HepG2 (cell line): Measurements from ENCODE around the gene PTPRF.

Experiments used
- MYC ChIP-seq: sonication (generic); formaldehyde crosslinking; IDR thresholded peaks from 2 replicates; pipeline ENCODE4 v1.9.0; 2021; ENCODE audit warnings: missing genetic modification reagents, borderline replicate concordance
- TF ChIP-seq, protein P1 (sequence below): sonication (generic); formaldehyde crosslinking; IDR thresholded peaks from 2 replicates; pipeline ENCODE4 v1.5.0; 2020; ENCODE audit warnings: mild to moderate bottlenecking, missing genetic modification reagents, moderate library complexity
- TF ChIP-seq, protein P2 (sequence below): IDR thresholded peaks from 2 replicates; pipeline ENCODE4 v1.6.1; 2012; ENCODE audit warnings: low read depth, low read length, improper control_type of control experiment
- TF ChIP-seq, protein P3 (sequence below): sonication (generic); formaldehyde crosslinking; IDR thresholded peaks from 2 replicates; pipeline ENCODE4 v1.4.0; 2020; ENCODE audit warnings: mild to moderate bottlenecking, low read depth, missing genetic modification reagents

DNA sequence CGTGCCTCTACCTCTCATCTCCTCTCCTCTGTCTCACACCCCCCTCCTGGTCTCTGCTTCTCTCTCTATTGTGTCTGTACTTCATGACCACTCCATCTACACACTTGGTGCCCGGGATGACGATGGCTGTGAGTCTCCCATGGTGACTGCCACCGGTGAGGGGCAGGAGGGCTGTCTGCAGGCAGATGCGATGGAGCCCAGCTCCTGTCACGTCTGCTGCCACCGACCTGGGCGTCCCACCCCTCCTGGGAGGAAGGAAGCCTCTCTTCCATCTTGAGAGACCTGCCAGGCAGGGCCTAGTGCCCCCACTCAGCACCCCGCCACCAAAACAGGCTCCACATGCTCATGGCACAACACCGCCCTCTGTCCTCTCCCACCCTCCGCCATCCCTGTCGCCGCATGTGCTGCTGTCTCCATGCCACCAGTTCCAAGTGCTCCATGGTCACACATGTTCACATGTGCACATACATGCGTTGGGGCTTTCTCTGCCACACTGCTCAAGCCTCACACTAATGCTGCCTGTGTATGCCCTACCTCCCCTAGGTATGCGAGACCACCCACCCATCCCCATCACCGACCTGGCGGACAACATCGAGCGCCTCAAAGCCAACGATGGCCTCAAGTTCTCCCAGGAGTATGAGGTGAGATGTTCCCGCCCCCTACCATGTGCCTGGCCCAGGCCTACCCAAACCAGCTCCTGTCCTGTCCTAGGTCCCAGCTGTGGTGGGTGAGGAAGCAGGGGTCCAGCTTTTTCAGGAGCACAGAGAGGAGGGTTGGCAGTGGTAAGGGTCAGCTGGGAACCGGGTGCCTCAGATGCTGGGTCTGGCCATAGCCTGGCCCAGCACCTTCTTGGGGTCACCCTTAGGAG lies 82.6 kb downstream of the PTPRF start:
- TF ChIP-seq, protein P1, sequence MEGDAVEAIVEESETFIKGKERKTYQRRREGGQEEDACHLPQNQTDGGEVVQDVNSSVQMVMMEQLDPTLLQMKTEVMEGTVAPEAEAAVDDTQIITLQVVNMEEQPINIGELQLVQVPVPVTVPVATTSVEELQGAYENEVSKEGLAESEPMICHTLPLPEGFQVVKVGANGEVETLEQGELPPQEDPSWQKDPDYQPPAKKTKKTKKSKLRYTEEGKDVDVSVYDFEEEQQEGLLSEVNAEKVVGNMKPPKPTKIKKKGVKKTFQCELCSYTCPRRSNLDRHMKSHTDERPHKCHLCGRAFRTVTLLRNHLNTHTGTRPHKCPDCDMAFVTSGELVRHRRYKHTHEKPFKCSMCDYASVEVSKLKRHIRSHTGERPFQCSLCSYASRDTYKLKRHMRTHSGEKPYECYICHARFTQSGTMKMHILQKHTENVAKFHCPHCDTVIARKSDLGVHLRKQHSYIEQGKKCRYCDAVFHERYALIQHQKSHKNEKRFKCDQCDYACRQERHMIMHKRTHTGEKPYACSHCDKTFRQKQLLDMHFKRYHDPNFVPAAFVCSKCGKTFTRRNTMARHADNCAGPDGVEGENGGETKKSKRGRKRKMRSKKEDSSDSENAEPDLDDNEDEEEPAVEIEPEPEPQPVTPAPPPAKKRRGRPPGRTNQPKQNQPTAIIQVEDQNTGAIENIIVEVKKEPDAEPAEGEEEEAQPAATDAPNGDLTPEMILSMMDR (CRISPR knock-in tag) = no peak
- TF ChIP-seq, protein P2, sequence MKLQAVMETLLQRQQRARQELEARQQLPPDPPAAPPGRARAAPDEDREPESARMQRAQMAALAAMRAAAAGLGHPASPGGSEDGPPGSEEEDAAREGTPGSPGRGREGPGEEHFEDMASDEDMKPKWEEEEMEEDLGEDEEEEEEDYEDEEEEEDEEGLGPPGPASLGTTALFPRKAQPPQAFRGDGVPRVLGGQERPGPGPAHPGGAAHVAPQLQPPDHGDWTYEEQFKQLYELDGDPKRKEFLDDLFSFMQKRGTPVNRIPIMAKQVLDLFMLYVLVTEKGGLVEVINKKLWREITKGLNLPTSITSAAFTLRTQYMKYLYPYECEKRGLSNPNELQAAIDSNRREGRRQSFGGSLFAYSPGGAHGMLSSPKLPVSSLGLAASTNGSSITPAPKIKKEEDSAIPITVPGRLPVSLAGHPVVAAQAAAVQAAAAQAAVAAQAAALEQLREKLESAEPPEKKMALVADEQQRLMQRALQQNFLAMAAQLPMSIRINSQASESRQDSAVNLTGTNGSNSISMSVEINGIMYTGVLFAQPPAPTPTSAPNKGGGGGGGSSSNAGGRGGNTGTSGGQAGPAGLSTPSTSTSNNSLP = no peak
- no peak for TF ChIP-seq MYC (CRISPR knock-in tag)
- TF ChIP-seq, protein P3, sequence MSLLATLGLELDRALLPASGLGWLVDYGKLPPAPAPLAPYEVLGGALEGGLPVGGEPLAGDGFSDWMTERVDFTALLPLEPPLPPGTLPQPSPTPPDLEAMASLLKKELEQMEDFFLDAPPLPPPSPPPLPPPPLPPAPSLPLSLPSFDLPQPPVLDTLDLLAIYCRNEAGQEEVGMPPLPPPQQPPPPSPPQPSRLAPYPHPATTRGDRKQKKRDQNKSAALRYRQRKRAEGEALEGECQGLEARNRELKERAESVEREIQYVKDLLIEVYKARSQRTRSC (CRISPR knock-in tag) = no peak
